ENCODE measurements around the gene MPL.

The MPL gene

DNA sequence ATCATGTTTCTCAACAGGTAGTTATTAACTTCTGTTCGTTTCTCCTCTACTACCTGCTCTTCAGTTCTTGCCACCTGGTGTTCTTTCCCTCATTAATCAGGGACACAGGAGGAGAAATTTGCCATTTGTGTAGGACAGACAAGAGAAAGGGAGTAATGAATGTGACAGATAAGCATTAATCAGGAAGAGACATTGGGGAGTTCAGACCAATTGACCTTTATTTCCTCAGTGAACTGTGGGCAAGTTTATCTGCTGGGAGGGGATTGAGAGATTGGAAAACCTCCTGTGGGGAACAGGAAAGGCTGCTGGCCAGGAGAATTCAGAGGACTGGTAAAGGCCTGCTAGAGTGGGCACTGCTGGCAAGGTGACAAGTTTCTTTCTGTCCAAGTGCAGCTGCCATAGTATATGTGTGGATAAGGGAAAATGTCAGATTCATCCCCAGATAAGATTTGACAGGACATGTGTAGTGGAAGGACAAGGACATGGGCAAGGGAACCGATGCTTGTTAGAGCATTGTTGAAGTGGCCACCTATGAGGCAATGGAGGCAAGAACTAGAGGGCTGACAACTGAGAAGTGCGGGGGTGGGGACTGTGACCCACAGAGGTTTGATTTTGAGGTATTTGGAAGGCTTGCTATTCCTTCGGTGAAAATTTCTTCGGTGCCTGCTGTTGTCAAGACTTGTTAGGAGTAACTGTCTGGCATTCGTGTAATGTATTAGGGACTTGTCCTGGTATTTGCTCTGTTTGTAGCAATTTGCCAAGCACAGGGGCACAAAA is 64.7 kb downstream of the MPL start:
- in situ Hi-C loops (cut with MboI; ENCODE audit: low sequenced_read_pairs, unreplicated experiment): no loop called here
- TF ChIP-seq CTCF (IDR thresholded peaks at IDR 0.05; ENCODE audit: borderline replicate concordance, control extremely low read depth, extremely low read depth, insufficient read depth, missing control alignments): no peak
- no peak for DNase-seq (ENCODE audit: low spot score)
